Panc1 (cell line): ENCODE results near the gene SLX4IP. TPM values are rescaled to one million over a fixed set of nuclear protein-coding genes. Genes with fewer than 3 reads are reported as not detected.
A peak's percentile ranks its signal among the peaks of the same experiment; 100 is the strongest.

Source experiments
- ATAC-seq: fragments of 200-7000 bp; cut with Tn5 transposase; 2 replicates; pipeline ENCODE4 v1.9.1; 2020; ENCODE audit warnings: mild to moderate bottlenecking, moderate library complexity
- BruUV-seq: library from RNA; stranded (reverse); fragments of 400-500 nt; replicated peaks from 2 replicates; lab custom pipeline; 2021; lab: Mats Ljungman, UMichigan
- CTCF ChIA-PET: fragments of 300-600 bp; sonication (Branson Sonifier 250); formaldehyde crosslinking; loops from one replicate; lab custom pipeline; 2022; ENCODE audit warnings: antibody characterized with exemption; lab: Charles Lee
- POLR2A ChIA-PET: fragments of 300-600 bp; sonication (Branson Sonifier 250); formaldehyde crosslinking; loops from one replicate; lab custom pipeline; 2022; ENCODE audit warnings: antibody characterized with exemption; lab: Charles Lee
- DNase-seq: peaks from one replicate; pipeline ENCODE4 v3.0.0-alpha.2; 2010; ENCODE audit warnings: low read depth, low spot score
- H3K27ac ChIP-seq: 2 replicates; pipeline ENCODE4 v1.5.1; 2011; ENCODE audit warnings: mild to moderate bottlenecking, low read length, inconsistent platforms
- H3K27me3 ChIP-seq: fragments of 200-500 bp; sonication (Bioruptor generic); 2 replicates; pipeline ENCODE4 v1.6.0; 2014; ENCODE audit warnings: low read length, inconsistent platforms; ENCODE audit not compliant: control insufficient read depth, insufficient read depth
- H3K36me3 ChIP-seq: fragments of 200-500 bp; sonication (Bioruptor generic); 2 replicates; pipeline ENCODE4 v1.5.1; 2014; ENCODE audit warnings: inconsistent platforms, mild to moderate bottlenecking, low read length, moderate library complexity; ENCODE audit not compliant: control insufficient read depth, insufficient read depth
- H3K4me1 ChIP-seq: 2 replicates; pipeline ENCODE4 v1.5.1; 2011; ENCODE audit warnings: inconsistent platforms, mild to moderate bottlenecking, low read length, moderate library complexity; ENCODE audit not compliant: control insufficient read depth, insufficient read depth
- H3K4me3 ChIP-seq, 2 experiments: 2 replicates each; pipeline ENCODE4 v1.5.1; 2011 to 2012; ENCODE audit warnings: low read depth in 2 of 2, low read length in 2 of 2, mild to moderate bottlenecking in 2 of 2, inconsistent platforms in 1 of 2, moderate library complexity in 1 of 2
- H3K9me3 ChIP-seq: fragments of 200-500 bp; sonication (Bioruptor generic); 2 replicates; pipeline ENCODE4 v1.5.1; 2014; ENCODE audit warnings: low read depth, mild to moderate bottlenecking, inconsistent platforms, low read length, moderate library complexity; ENCODE audit not compliant: control insufficient read depth, insufficient read depth
- CTCF ChIP-seq: fragments of 450-650 bp; IDR thresholded peaks from 2 replicates; pipeline ENCODE4 v1.5.1; 2017; ENCODE audit warnings: mild to moderate bottlenecking
- POLR2AphosphoS5 ChIP-seq: IDR thresholded peaks from 2 replicates; pipeline ENCODE4 v1.6.1; 2012; ENCODE audit warnings: mild to moderate bottlenecking, low read depth, low read length, moderate library complexity
- REST ChIP-seq, 2 experiments: IDR thresholded peaks; 2 replicates each; pipeline ENCODE4 v1.6.1; 2011 to 2012; ENCODE audit warnings: low read depth in 2 of 2, control low read depth in 1 of 2, low read length in 1 of 2, mild to moderate bottlenecking in 1 of 2, moderate library complexity in 1 of 2; ENCODE audit not compliant: insufficient read depth in 1 of 2
- SIN3A ChIP-seq: IDR thresholded peaks from 2 replicates; pipeline ENCODE4 v1.6.1; 2012; ENCODE audit warnings: low read depth, mild to moderate bottlenecking, low read length, moderate library complexity, borderline replicate concordance; ENCODE audit not compliant: insufficient read depth
- TCF7L2 ChIP-seq: IDR thresholded peaks from 2 replicates; pipeline ENCODE4 v1.6.1; 2011; ENCODE audit warnings: mild to moderate bottlenecking, low read depth, low read length, inconsistent platforms
- in situ Hi-C: cut with HindIII; loops from 2 replicates; pipeline ENCODE4 v1.10.0; 2016; ENCODE audit warnings: low sequenced_read_pairs, low pct_unique_long_range_greater_than_20kb
- intact Hi-C: fragments of 100-400 bp; cut with micrococcal nuclease; formaldehyde crosslinking; loops from one replicate; pipeline ENCODE4 v1.10.0; 2022; ENCODE audit not compliant: unreplicated experiment
- total RNA-seq: library from RNA; stranded (reverse); gene quantifications from one replicate; pipeline ENCODE4 v1.2.1, GENCODE V29; 2021; ENCODE audit not compliant: unreplicated experiment

SLX4IP gene
- total RNA-seq, 1 experiment from 2014 or later = 5.4 TPM

GRCh38 chr20:10651227-10651990, 216.3 kb downstream of the SLX4IP start:
- peaks cover 15% of the 10 kb centered on the region; the same call in 1 of the 2 replicates for H3K36me3 ChIP-seq
- no peaks in the 10 kb centered on the region for H3K27me3 ChIP-seq
- in situ Hi-C loops (no loop called here), intact Hi-C loops (no loop called here)
- ATAC-seq = peak; percentile 60; the same call in 1 of the 2 replicates
- BruUV-seq = no TSS peak
- CTCF ChIA-PET = no interaction called here
- no peak overlapping the region for H3K27ac ChIP-seq
- no peaks in the 10 kb centered on the region for H3K4me1 ChIP-seq
- POLR2A ChIA-PET = interaction anchor here (0.9 kb wide), 1 partner anchor 355 kb away, joined by 3 read pairs; no protein-coding TSS in a partner anchor
- no peaks in the 10 kb centered on the region for H3K9me3 ChIP-seq
- TF ChIP-seq SIN3A = no peak
- TF ChIP-seq POLR2AphosphoS5 = no peak
- TF ChIP-seq CTCF = no peak
- TF ChIP-seq REST (IDR thresholded peaks at IDR 0.05; ENCODE audit: insufficient read depth in 1 of 2, low read depth in 2 of 2, low read length in 1 of 2) = no peak
- TF ChIP-seq TCF7L2 = no peak
- no peak overlapping the region for H3K4me3 ChIP-seq
- DNase-seq = no peak

DNA sequence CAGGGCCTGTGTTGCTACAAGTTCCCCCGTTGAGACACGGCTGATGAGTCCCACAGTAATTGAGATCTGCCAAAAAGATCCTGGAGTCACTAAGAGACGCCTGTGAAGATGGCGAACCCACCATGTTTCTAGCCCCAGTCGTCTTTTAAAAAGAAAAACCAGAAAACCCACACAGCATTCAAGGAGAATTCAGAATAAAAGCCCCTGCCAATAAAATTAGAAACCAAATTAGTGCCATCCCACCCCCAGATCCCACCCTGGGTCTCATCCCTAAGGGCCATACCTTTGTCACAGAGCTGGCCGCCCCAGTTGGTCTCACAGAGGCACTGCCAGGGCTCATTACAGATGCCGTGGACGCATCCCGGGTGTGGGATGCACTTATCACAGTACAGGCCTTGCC, 217.1 kb downstream of the SLX4IP start:
- H3K9me3 ChIP-seq = no peaks in the 10 kb centered on the region
- ATAC-seq (no peak), DNase-seq (no peak)
- in situ Hi-C loops (no loop called here), intact Hi-C loops (no loop called here)
- no peaks in the 10 kb centered on the region for H3K27me3 ChIP-seq
- peaks cover 15% of the 10 kb centered on the region; the same call in 1 of the 2 replicates for H3K36me3 ChIP-seq
- ChIA-PET CTCF (no interaction called here), POLR2A (interaction anchor here (0.9 kb wide), 1 partner anchor 356 kb away, joined by 3 read pairs; no protein-coding TSS in a partner anchor)
- no peak overlapping the region for H3K4me3 ChIP-seq
- no peaks in the 10 kb centered on the region for H3K4me1 ChIP-seq
- no peak overlapping the region for H3K27ac ChIP-seq
- TF ChIP-seq REST (IDR thresholded peaks at IDR 0.05; ENCODE audit: insufficient read depth in 1 of 2, low read depth in 2 of 2, low read length in 1 of 2) = no peak
- no peak for TF ChIP-seq CTCF
- no peak for TF ChIP-seq POLR2AphosphoS5
- no peak for TF ChIP-seq SIN3A
- TF ChIP-seq TCF7L2 = no peak
- BruUV-seq = no TSS peak
